ENCODE data around the gene UGT1A5.

The UGT1A5 gene

DNA sequence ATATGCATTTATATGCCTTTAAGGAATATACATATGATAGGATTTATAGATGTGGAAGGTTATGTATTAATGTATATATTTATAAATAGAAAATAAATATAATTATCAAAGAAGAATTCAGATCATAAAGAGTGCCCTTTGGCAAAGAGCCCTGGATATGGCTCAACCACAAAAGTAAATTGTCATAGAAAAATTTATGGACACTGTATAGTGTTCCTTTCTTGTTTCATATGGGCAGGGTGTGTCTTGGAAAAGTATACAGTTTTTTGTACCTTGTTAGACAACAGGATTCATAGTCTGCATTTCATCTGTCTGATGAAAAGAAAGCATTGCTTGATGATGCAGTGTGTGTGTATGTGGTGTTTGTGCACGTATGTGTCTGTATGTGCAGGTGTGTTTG lies 28.1 kb upstream of the UGT1A5 start:
- no peak for TF ChIP-seq EZH2phosphoT487 (IDR thresholded peaks at IDR 0.05; ENCODE audit: borderline replicate concordance)
- TF ChIP-seq, protein P1, sequence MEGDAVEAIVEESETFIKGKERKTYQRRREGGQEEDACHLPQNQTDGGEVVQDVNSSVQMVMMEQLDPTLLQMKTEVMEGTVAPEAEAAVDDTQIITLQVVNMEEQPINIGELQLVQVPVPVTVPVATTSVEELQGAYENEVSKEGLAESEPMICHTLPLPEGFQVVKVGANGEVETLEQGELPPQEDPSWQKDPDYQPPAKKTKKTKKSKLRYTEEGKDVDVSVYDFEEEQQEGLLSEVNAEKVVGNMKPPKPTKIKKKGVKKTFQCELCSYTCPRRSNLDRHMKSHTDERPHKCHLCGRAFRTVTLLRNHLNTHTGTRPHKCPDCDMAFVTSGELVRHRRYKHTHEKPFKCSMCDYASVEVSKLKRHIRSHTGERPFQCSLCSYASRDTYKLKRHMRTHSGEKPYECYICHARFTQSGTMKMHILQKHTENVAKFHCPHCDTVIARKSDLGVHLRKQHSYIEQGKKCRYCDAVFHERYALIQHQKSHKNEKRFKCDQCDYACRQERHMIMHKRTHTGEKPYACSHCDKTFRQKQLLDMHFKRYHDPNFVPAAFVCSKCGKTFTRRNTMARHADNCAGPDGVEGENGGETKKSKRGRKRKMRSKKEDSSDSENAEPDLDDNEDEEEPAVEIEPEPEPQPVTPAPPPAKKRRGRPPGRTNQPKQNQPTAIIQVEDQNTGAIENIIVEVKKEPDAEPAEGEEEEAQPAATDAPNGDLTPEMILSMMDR (conservative IDR thresholded peaks at IDR 0.05; ENCODE audit: low read length): no peak
- H3K4me3 ChIP-seq (ENCODE audit: low read length, poor library complexity, severe bottlenecking): no peak overlapping the region
- no peaks in the 10 kb centered on the region for H3K9me3 ChIP-seq (ENCODE audit: insufficient read depth, low read depth, low read length)
- no peak overlapping the region for H3K4me2 ChIP-seq (ENCODE audit: low read depth, low read length, poor library complexity, severe bottlenecking)
- no peaks in the 10 kb centered on the region for H3K27me3 ChIP-seq (ENCODE audit: insufficient read depth, low read length, poor library complexity, severe bottlenecking)
- H3K9ac ChIP-seq (ENCODE audit: low read depth, low read length, poor library complexity, severe bottlenecking): no peak overlapping the region
- H3K4me1 ChIP-seq (ENCODE audit: insufficient read depth, low read length, poor library complexity, severe bottlenecking): no peaks in the 10 kb centered on the region
- no peak overlapping the region for H2AFZ ChIP-seq (ENCODE audit: low read length)
- H3K9me2 ChIP-seq (replicated peaks; ENCODE audit: low read depth, low read length): no peaks in the 10 kb centered on the region
- H3F3A ChIP-seq (ENCODE audit: low read depth): no peaks in the 10 kb centered on the region
- H4K20me1 ChIP-seq (ENCODE audit: insufficient read depth, low read length, poor library complexity, severe bottlenecking): no peaks in the 10 kb centered on the region
- no peaks in the 10 kb centered on the region for H3K36me3 ChIP-seq (ENCODE audit: insufficient read depth, low read length)
- no peaks in the 10 kb centered on the region for H3K79me2 ChIP-seq (ENCODE audit: insufficient read depth, low read length)

DNA sequence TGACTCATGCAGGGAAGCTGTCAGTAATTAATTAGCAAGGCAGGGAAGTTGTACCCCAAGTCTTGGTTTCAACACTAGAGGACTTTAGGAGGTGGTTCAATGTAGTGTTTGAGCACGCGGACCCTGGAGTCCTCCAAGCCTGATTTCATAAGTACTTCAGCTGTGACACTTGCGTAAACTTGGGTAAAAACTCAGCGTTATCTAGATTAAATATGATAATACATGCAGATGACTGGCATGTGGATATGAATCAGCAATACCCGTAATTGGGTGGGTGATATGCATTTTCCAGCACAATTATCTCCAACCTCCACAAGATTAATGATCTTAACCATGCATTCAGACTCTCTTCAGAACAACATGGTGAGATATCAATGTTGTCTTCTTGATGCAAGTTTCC lies 25.8 kb upstream of the UGT1A5 start:
- Histone ChIP-seq H3K4me3 (ENCODE audit: low read length, poor library complexity, severe bottlenecking) (no peak overlapping the region), H3K9me2 (replicated peaks; ENCODE audit: low read depth, low read length) (no peaks in the 10 kb centered on the region), H3K4me1 (ENCODE audit: insufficient read depth, low read length, poor library complexity, severe bottlenecking) (no peaks in the 10 kb centered on the region), H3K4me2 (ENCODE audit: low read depth, low read length, poor library complexity, severe bottlenecking) (no peak overlapping the region), H3K9ac (ENCODE audit: low read depth, low read length, poor library complexity, severe bottlenecking) (no peak overlapping the region), H2AFZ (ENCODE audit: low read length) (no peak overlapping the region), H3F3A (ENCODE audit: low read depth) (no peaks in the 10 kb centered on the region), H3K79me2 (ENCODE audit: insufficient read depth, low read length) (no peaks in the 10 kb centered on the region), H3K9me3 (ENCODE audit: insufficient read depth, low read depth, low read length) (no peaks in the 10 kb centered on the region), H3K36me3 (ENCODE audit: insufficient read depth, low read length) (no peaks in the 10 kb centered on the region), H3K27me3 (ENCODE audit: insufficient read depth, low read length, poor library complexity, severe bottlenecking) (no peaks in the 10 kb centered on the region), H4K20me1 (ENCODE audit: insufficient read depth, low read length, poor library complexity, severe bottlenecking) (no peaks in the 10 kb centered on the region)
- TF ChIP-seq, protein P1 (conservative IDR thresholded peaks at IDR 0.05; ENCODE audit: low read length): no peak
- TF ChIP-seq EZH2phosphoT487 (IDR thresholded peaks at IDR 0.05; ENCODE audit: borderline replicate concordance): no peak

DNA sequence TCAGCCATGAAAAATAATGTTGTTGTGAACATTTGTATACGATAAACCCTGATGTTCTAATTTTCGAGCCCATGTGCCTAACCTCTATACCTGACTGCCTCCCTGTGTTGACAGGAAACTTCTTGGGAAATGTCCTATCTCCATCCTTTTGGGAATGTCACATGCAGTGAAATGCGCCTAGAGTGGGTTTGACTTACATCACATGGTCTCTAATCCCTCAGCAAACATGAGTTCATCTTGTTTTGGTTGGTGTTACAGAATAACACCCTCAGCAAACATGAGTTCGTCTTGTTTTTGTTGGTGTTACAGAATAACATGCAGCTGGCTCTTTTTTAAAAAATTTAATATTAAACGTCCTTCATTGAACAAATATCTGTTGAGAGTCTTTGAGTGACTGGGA lies 24.4 kb upstream of the UGT1A5 start:
- Histone ChIP-seq H3F3A (ENCODE audit: low read depth) (no peaks in the 10 kb centered on the region), H3K4me3 (ENCODE audit: low read length, poor library complexity, severe bottlenecking) (no peak overlapping the region), H3K4me2 (ENCODE audit: low read depth, low read length, poor library complexity, severe bottlenecking) (no peak overlapping the region), H3K9ac (ENCODE audit: low read depth, low read length, poor library complexity, severe bottlenecking) (no peak overlapping the region), H3K27me3 (ENCODE audit: insufficient read depth, low read length, poor library complexity, severe bottlenecking) (no peaks in the 10 kb centered on the region), H3K36me3 (ENCODE audit: insufficient read depth, low read length) (no peaks in the 10 kb centered on the region), H3K9me3 (ENCODE audit: insufficient read depth, low read depth, low read length) (no peaks in the 10 kb centered on the region), H3K9me2 (replicated peaks; ENCODE audit: low read depth, low read length) (no peaks in the 10 kb centered on the region), H3K79me2 (ENCODE audit: insufficient read depth, low read length) (no peaks in the 10 kb centered on the region), H3K4me1 (ENCODE audit: insufficient read depth, low read length, poor library complexity, severe bottlenecking) (no peaks in the 10 kb centered on the region), H4K20me1 (ENCODE audit: insufficient read depth, low read length, poor library complexity, severe bottlenecking) (no peaks in the 10 kb centered on the region), H2AFZ (ENCODE audit: low read length) (no peak overlapping the region)
- no peak for TF ChIP-seq EZH2phosphoT487 (IDR thresholded peaks at IDR 0.05; ENCODE audit: borderline replicate concordance)

DNA sequence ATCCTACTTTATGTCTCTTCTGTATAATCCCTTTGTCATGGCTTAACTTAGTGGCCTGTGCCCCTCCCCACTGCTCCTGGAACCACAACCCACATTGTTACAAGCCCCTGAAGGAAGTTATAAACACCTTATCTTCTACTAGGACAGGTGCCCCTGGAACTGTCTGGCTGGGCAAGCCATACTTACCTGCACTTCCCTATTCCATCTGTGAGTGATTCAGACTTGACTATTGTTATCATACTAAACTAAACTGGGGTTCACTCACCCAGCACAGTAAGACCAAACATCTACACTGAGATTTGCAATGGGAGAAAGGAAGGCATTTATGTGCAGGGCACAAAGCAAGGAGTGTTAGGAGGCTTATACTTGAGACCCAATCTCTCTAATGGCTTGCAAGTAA lies 23.7 kb upstream of the UGT1A5 start:
- Histone ChIP-seq H3K79me2 (ENCODE audit: insufficient read depth, low read length) (no peaks in the 10 kb centered on the region), H3K36me3 (ENCODE audit: insufficient read depth, low read length) (no peaks in the 10 kb centered on the region), H3F3A (ENCODE audit: low read depth) (no peaks in the 10 kb centered on the region), H3K4me1 (ENCODE audit: insufficient read depth, low read length, poor library complexity, severe bottlenecking) (no peaks in the 10 kb centered on the region), H3K27me3 (ENCODE audit: insufficient read depth, low read length, poor library complexity, severe bottlenecking) (no peaks in the 10 kb centered on the region), H3K4me2 (ENCODE audit: low read depth, low read length, poor library complexity, severe bottlenecking) (no peak overlapping the region), H4K20me1 (ENCODE audit: insufficient read depth, low read length, poor library complexity, severe bottlenecking) (no peaks in the 10 kb centered on the region), H2AFZ (ENCODE audit: low read length) (no peak overlapping the region), H3K4me3 (ENCODE audit: low read length, poor library complexity, severe bottlenecking) (no peak overlapping the region), H3K9me3 (ENCODE audit: insufficient read depth, low read depth, low read length) (no peaks in the 10 kb centered on the region), H3K9ac (ENCODE audit: low read depth, low read length, poor library complexity, severe bottlenecking) (no peak overlapping the region), H3K9me2 (replicated peaks; ENCODE audit: low read depth, low read length) (no peaks in the 10 kb centered on the region)
- TF ChIP-seq, protein P1 (conservative IDR thresholded peaks at IDR 0.05; ENCODE audit: low read length): no peak
- TF ChIP-seq EZH2phosphoT487 (IDR thresholded peaks at IDR 0.05; ENCODE audit: borderline replicate concordance): no peak
